Measurements from ENCODE around the gene RASSF10. TPM values are rescaled to one million over a fixed set of nuclear protein-coding genes. Genes with fewer than 3 reads are reported as not detected.

Gene RASSF10
- total RNA-seq, 2 donors from 2014 or later, result not detected

GRCh38 chr11:13031349-13031748 is 22.2 kb downstream of the RASSF10 start:
- Histone ChIP-seq H3K27ac (no peak overlapping the region), H3K4me3 (no peak overlapping the region), H3K27me3 (replicated peaks; ENCODE audit: insufficient read depth) (no peaks in the 10 kb centered on the region), H3K4me1 (ENCODE audit: control insufficient read depth in 1 of 2, low read depth in 2 of 2) (no peaks in the 10 kb centered on the region), H3K9me3 (no peaks in the 10 kb centered on the region), H3K36me3 (no peaks in the 10 kb centered on the region)
- ATAC-seq (ENCODE audit: insufficient number of reproducible peaks, low FRiP score, low read depth) (no peak), DNase-seq (ENCODE audit: low spot score) (no peak)
- TF ChIP-seq CTCF (IDR thresholded peaks at IDR 0.05), result no peak

- no peak overlapping the region for H3K27ac ChIP-seq
- ATAC-seq (ENCODE audit: insufficient number of reproducible peaks, low FRiP score, low read depth) (no peak), DNase-seq (ENCODE audit: low spot score) (no peak)
- no peaks in the 10 kb centered on the region for H3K36me3 ChIP-seq
- no peaks in the 10 kb centered on the region for H3K4me1 ChIP-seq (ENCODE audit: control insufficient read depth in 1 of 2, low read depth in 2 of 2)
- TF ChIP-seq CTCF (IDR thresholded peaks at IDR 0.05), result no peak
- H3K9me3 ChIP-seq, result no peaks in the 10 kb centered on the region
- no peak overlapping the region for H3K4me3 ChIP-seq
- no peaks in the 10 kb centered on the region for H3K27me3 ChIP-seq (replicated peaks; ENCODE audit: insufficient read depth)
Measured at GRCh38 chr11:13033760-13034533, 24.8 kb downstream of the RASSF10 start.

- H3K27me3 ChIP-seq (replicated peaks; ENCODE audit: insufficient read depth), result no peaks in the 10 kb centered on the region
- H3K27ac ChIP-seq, result no peak overlapping the region
- no peaks in the 10 kb centered on the region for H3K9me3 ChIP-seq
- DNase-seq (ENCODE audit: low spot score) (no peak), ATAC-seq (ENCODE audit: insufficient number of reproducible peaks, low FRiP score, low read depth) (no peak)
- TF ChIP-seq CTCF (IDR thresholded peaks at IDR 0.05), result no peak
- H3K4me1 ChIP-seq (ENCODE audit: control insufficient read depth in 1 of 2, low read depth in 2 of 2), result no peaks in the 10 kb centered on the region
- H3K4me3 ChIP-seq, result no peak overlapping the region
- no peaks in the 10 kb centered on the region for H3K36me3 ChIP-seq
Measured at GRCh38 chr11:13035711-13036110, 26.6 kb downstream of the RASSF10 start.

GRCh38 chr11:13036235-13036634 is 27.1 kb downstream of the RASSF10 start:
- TF ChIP-seq CTCF (IDR thresholded peaks at IDR 0.05), result no peak
- H3K36me3 ChIP-seq, result no peaks in the 10 kb centered on the region
- no peaks in the 10 kb centered on the region for H3K4me1 ChIP-seq (ENCODE audit: control insufficient read depth in 1 of 2, low read depth in 2 of 2)
- no peaks in the 10 kb centered on the region for H3K9me3 ChIP-seq
- no peak overlapping the region for H3K4me3 ChIP-seq
- H3K27ac ChIP-seq, result no peak overlapping the region
- DNase-seq (ENCODE audit: low spot score) (no peak), ATAC-seq (ENCODE audit: insufficient number of reproducible peaks, low FRiP score, low read depth) (no peak)
- H3K27me3 ChIP-seq (replicated peaks; ENCODE audit: insufficient read depth), result no peaks in the 10 kb centered on the region

- no peak for ATAC-seq (ENCODE audit: insufficient number of reproducible peaks, low FRiP score, low read depth)
- H3K4me1 ChIP-seq (ENCODE audit: control insufficient read depth in 1 of 2, low read depth in 2 of 2), result no peaks in the 10 kb centered on the region
- no peaks in the 10 kb centered on the region for H3K36me3 ChIP-seq
- TF ChIP-seq CTCF (IDR thresholded peaks at IDR 0.05), result no peak
- no peak overlapping the region for H3K4me3 ChIP-seq
- no peaks in the 10 kb centered on the region for H3K9me3 ChIP-seq
- no peak for DNase-seq (ENCODE audit: low spot score)
- H3K27me3 ChIP-seq (replicated peaks; ENCODE audit: insufficient read depth), result no peaks in the 10 kb centered on the region
- H3K27ac ChIP-seq, result no peak overlapping the region
Measured at GRCh38 chr11:13038366-13038765, 29.2 kb downstream of the RASSF10 start.

Measured in thoracic aorta (tissue), 2 donors.